Omental fat pad (tissue), 4 donors: ENCODE data around the gene NHP2. TPM values are rescaled to one million over a fixed set of nuclear protein-coding genes. Genes with fewer than 3 reads are reported as not detected.

Source experiments
- ATAC-seq: fragments of 150-250 bp; one replicate; pipeline ENCODE4 v1.9.1; 2016; ENCODE audit warnings: mild to moderate bottlenecking, moderate library complexity; ENCODE audit not compliant: low FRiP score
- DNase-seq: peaks from one replicate; pipeline ENCODE4 v3.0.0-alpha.2; 2019; ENCODE audit warnings: low spot score
- CTCF ChIP-seq, 3 donors: fragments of 450-650 bp; IDR thresholded peaks; one replicate each; pipeline ENCODE4 v1.5.1; 2016 to 2017; ENCODE audit warnings: antibody characterized with exemption in 3 of 3, mild to moderate bottlenecking in 3 of 3, moderate library complexity in 2 of 3
- total RNA-seq, 4 donors: library from RNA; depleted of rRNA; stranded (reverse); fragments of >200 nt; gene quantifications; one replicate each; pipeline ENCODE4 v1.1.0, GENCODE V29; 2016

Gene NHP2
- total RNA-seq, 4 donors from 2014 or later = 173 to 241 (median 221) TPM

GRCh38 chr5:178104492-178104891 is 49.2 kb downstream of the NHP2 start:
- ATAC-seq (no peak), DNase-seq (no peak)
- TF ChIP-seq CTCF (IDR thresholded peaks at IDR 0.05) = no peak

GRCh38 chr5:178103612-178104011 is 50.1 kb downstream of the NHP2 start:
- no peak for TF ChIP-seq CTCF (IDR thresholded peaks at IDR 0.05)
- no peak for ATAC-seq

More at GRCh38 chr5:178103612-178104011, 50.1 kb downstream of the NHP2 start:
- DNase-seq = no peak

Other genes starting within 250 kb of the NHP2 start
- not detected for gene PROP1, start 157.6 kb downstream of the NHP2 start, total RNA-seq
- gene N4BP3, start 40.4 kb downstream of the NHP2 start, total RNA-seq = 1 to 10 TPM in 2 of 4 donors, under 1 TPM in 2; 0.84 to 3.5 (median 1.4) TPM
- 10 to 100 TPM; 22.9 to 37.5 (median 27.7) TPM for gene RMND5B, start 22.9 kb downstream of the NHP2 start, total RNA-seq
- gene GMCL2, start 33.5 kb upstream of the NHP2 start, total RNA-seq = not detected
- 100 to 1,000 TPM in 1 of 4 donors, 10 to 100 TPM in 3; 77.2 to 204 (median 88.6) TPM for gene HNRNPAB, start 50.6 kb upstream of the NHP2 start, total RNA-seq
- gene PHYKPL, start 78.9 kb upstream of the NHP2 start, total RNA-seq = 100 to 1,000 TPM in 1 of 4 donors, 10 to 100 TPM in 3; 62.3 to 104 (median 82.0) TPM